ENCODE results near the gene NCL.
"Not testable (repeated sequence)": the region's sequence is repeated elsewhere in the genome, so short reads cannot be mapped to it uniquely, and the experiment has no call there.

NCL gene

GRCh38 chr2:231467016-231467545 lies 2.8 kb upstream of the NCL start:
- DNase-seq = no peak

GRCh38 chr2:231464576-231465540 lies 574 bp upstream of the NCL start:
- DNase-seq = peak; percentile 91

GRCh38 chr2:231462729-231463465 lies 1.4 kb downstream of the NCL start:
- DNase-seq = no peak

DNA sequence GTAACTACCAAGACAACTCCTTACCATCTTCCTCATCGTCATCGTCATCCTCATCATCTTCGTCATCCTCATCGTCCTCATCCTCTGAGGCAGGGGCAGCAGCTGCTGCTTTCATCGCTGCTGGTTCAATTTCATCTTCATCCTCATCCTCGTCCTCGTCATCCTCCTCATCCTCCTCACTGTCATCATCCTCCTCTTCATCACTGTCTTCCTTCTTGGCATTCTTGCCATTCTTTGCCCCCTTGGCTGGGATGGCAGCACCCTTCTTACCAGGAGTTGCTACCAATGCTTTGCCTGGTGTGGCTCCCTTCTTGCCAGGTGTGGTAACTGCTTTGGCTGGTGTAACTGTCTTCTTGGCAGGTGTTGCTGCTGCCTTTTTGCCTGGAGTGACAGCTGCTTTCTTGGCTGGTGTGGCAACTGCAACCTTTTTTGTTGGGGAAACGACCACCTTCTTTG lies 2.7 kb downstream of the NCL start:
- DNase-seq = no peak

DNA sequence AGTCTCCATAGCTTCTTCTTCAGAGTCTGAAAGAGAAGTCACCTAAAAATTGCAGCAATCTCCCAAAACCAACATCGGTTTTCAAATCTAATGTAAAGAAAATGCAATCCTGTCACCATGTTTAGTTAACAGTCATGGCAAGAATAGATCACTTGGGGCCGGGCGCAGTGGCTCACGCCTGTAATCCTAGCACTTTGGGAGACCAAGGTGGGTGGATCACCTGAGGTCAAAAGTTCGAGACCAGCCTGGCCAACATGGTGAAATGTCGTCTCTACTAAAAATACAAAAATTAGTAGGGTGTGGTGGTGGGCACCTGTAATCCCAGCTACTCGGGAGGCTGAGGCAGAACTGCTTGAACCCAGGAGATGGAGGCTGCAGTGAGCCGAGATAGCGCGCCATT lies 3.4 kb downstream of the NCL start:
- DNase-seq = not testable (repeated sequence)

DNA sequence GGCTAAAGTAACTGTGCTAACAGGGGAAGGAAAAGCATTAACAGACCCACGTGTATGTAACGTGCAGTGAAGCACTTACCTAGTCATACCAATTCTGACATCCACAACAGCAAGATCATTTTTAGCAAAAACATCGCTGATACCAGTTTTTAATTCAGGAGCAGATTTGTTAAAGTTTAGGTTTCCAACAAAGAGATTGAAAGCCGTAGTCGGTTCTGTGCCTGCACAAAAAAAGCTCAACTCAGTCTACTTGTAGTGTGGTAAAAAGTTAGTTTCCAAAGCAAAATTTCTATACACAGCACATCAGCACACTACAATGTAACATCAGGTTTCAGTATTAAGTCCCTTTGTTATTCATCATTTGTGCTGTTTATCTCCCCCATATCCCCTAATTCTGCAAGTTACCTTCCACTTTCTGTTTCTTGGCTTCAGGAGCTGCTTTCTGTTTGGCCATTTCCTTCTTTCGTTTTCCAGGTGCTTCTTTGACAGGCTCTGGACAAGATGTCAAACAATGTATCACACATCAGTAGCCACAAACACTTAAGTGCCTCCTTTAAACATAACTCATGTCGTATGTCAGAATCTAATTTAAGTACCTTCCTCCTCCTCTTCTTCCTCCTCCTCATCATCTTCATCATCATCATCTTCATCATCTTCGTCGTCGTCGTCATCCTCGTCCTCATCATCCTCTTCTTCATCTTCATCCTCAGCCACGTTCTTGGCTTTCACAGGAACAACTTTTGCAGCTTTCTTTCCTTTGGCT lies 4.0 kb downstream of the NCL start:
- no peak for DNase-seq

- no peak for DNase-seq
Observed at GRCh38 chr2:231458368-231458767, 5.9 kb downstream of the NCL start.

- DNase-seq = no peak
Observed at GRCh38 chr2:231457101-231457500, 7.2 kb downstream of the NCL start.

- no peak for DNase-seq
Observed at GRCh38 chr2:231456295-231457004, 7.8 kb downstream of the NCL start.

GRCh38 chr2:231455890-231456289 lies 8.4 kb downstream of the NCL start:
- no peak for DNase-seq

GRCh38 chr2:231455222-231455621 lies 9.1 kb downstream of the NCL start:
- DNase-seq = no peak

DNA sequence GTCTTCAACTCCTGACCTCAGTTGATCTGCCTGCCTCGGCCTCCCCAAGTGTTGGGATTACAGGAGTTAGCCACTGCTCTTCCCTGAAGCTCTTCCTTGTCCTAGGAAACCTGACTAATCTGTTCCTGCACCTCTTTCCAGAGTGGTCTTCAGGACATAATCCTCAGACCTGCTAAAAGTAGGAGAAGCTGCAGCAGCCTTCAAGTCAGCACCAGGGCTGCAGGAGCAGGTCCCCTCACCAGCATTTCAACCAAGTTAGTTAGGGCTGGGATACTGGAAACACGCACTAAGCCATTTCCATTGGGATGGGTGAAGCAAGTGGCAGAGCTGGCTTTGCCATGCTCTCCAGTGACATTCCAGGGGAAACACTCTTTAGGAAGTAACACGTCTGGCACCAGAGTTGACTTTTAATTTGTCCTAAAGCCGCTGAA lies 9.9 kb downstream of the NCL start:
- no peak for DNase-seq

DNA sequence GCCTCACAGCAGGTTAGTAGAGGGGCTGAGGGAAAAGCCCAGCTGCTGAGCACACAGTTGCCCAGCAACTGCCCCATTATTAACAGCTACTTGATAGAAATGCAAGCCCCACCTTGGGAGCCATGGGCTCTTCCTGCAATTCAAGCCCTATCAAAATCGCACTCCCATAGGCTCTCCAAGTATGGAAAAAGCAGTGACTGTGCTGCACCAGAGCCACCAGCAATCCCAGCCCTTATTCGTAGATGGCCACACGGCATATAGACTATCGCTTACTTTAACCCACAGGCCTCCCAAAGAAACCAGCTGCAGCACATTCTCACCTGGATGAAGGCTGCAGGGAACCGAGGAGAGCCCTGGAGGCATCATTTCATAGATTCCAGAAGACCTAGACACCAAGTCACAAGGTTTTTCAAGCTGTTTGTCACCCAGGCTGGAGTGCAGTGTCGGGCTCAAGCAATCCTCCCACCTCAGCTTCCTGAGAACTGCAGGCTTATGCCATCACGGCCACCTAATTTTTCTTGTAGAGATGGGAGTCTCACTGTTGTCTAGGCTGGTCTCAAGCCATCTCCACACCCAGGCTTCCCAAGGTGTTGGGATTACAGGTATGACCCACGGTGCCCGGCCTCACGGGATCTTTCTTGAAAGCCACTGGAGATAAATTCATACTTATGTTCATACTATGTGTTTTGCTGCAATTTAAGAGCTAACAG lies 11.3 kb downstream of the NCL start:
- DNase-seq = peak; percentile 18

DNA sequence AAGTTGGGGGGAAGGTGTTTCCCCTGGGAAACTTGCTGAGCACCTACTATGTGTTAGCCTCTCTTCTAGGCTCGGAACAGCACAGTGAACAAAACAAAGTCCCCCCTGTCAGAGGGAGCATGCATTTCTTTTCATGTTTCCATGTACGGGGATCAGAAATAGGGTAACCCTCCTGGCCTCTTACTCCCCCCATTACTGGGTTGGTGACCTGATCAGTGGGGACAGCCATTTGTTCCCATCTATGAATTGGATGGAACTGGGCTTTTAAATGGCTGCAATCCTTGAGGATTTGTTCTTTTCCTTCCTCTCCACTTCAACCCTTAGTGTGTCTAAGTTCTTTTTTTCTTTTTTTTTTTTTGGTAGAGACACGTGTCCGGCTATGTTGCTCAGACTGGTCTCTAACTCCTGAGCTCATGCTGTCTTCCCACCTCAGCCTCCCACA lies 13.7 kb downstream of the NCL start:
- no peak for DNase-seq

- no peak for DNase-seq
Observed at GRCh38 chr2:231449503-231450054, 14.7 kb downstream of the NCL start.

DNA sequence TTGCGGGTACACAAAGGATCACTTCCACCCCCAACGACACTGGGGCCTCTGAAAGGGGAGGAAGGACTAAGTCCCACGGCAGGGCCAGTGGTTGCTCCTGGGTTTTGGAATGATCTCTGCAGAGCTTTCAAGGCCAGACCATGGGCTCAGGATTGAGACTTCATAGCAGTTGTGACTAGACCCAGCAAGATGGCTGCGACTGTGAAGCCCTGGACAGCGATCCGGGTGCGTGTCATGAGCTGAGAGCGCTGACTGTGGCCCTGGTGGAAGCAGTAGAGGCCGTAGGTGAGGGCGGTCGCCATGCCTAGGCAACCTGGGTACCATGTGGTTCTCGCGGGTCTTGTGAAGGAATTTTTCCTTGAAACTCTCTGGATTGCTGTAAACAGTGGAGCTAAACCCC lies 27.3 kb downstream of the NCL start:
- DNase-seq = no peak

DNA sequence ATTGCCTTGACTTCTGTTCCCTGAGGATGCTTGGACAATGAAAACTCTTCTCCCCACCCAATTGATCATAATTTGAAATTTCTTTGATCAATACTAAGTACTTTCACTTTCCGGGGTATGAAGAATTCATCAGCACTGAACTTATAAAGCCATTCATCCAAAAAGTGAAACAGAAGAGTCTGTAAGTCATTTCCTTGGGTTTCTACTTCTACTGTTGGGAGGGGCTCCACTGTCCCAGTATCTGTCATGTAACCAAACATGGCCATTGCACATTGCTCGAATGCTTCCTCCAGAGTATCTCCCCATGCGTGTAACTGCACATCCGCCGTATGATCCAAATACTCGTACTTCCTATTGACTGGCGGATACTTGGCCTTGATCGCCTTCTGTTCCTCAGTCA lies 30.3 kb downstream of the NCL start:
- no peak for DNase-seq

DNA sequence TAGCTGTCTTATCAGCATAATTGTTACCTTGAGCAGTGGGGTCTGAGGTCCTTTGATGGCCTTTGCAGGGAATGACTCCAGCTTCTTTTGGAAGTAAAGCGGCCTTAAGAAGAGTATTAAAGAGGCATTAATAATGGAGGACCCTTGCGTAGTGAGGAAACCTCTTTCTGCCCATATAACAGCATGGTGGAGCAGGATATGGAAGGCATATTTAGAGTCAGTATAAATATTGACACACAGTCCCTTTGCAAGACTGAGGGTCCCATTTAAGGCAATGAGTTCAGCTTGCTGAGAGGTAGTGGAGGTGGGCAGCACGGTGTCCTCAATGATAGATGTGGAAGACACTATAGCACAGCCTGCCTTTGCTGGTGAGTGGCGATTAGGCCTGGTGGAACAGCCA lies 32.7 kb downstream of the NCL start:
- no peak for DNase-seq

- not testable (repeated sequence) for DNase-seq
Observed at GRCh38 chr2:231430437-231430836, 33.8 kb downstream of the NCL start.

- DNase-seq = no peak
Observed at GRCh38 chr2:231429901-231430300, 34.4 kb downstream of the NCL start.

DNA sequence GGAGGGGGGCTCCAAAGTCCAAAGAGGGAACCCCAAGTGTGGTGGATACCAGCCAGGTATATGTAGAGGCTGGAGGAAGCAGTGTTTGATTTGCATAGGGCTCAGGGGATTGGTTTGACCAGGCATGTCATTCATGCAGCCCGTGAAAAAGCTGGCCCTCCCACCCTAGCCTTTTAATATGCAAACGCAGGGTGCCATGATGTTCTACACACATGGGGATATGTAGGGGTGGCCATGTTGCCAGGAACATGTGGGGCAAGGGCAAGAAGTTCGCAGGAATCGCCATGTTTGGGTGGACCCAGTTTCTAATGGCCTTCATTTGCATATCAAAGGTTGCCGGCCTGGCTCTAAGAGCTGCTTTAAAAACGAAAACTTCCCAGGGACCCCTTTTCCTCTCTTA lies 35.1 kb downstream of the NCL start:
- DNase-seq = no peak
